Fibroblast of skin of scalp (primary cell): ENCODE data around the gene GPHN.
"Not testable (repeated sequence)": the region's sequence is repeated elsewhere in the genome, so short reads cannot be mapped to it uniquely, and the experiment has no call there.

Experiments
- DNase-seq: peaks from one replicate; pipeline ENCODE4 v3.0.0-alpha.2; 2013

The GPHN gene

DNA sequence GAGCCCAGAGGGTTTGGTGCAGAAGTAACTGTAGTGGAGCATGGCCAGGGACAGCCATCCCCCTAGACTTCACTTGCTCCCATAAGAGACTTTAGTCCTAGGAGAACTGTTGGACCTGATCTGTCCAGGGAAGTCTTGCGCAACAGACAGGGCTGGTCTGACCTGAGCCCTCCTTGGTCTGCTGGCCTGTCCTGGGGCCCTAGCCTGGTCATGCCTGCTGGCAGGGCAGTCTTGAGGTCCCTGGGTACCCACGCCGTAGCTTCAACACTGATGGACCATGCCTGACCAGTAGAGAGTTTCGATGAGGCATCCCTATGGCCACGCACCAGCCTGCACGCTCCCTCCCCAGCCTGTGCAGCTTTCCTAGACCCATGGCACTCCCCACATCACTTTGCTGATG lies 305.7 kb downstream of the GPHN start:
- no peak for DNase-seq

DNA sequence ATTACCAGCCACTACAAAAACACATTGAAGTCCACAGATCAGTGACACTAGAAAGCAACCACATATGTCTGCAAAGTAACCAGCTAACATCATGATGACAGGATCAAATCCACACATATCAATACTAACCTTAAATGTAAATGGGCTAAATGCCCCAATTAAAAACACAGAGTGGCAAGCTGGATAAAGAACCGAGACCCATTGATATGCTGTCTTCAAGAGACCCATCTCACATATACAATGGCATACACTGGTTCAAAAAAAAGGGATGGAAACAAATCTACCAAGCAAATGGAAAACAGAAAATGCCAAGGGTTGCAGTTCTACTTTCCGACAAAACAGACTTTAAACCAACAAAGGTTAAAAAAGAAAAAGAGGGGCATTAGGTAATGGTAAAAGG lies 307.7 kb downstream of the GPHN start:
- no peak for DNase-seq

GRCh38 chr14:66824251-66824650 lies 316.3 kb downstream of the GPHN start:
- DNase-seq: no peak

DNA sequence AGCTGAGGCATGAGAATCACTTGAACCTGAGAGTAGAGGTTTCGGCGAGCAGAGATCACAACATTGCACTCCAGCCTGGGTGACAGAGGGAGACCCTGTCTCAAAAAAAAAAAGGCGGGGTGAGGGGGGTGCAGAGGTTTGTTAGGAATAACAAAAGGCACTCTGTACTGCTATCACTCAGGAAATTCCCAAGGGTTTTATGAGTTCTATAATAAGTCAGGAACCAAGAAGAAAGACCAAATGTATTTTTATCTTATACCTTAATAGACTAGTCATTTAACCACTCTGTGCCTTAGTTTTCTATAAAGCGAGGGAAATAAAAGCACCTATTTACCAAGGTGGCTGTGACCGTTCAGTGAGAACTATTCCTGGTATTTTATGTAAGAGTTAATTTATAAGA lies 319.2 kb downstream of the GPHN start:
- no peak for DNase-seq

GRCh38 chr14:66831173-66831572 lies 323.2 kb downstream of the GPHN start:
- DNase-seq: no peak

DNA sequence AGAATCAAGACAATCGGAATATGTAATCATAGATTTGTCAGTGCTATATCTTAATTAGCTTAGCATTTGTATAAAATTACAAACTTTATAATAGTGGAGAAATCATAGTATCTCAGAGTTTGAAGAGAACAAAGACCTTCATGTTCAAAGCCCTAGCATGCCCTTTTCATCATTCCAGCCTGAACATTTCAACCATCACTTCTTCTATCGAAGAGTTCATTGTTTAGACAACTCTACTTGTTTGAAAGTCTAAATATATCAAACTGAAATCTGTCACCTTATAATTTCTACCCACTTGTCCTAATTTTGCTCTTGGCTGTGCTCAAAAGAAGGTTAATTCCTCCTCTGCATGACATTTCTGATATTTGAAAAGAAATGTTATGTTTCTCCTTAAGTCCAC lies 325.9 kb downstream of the GPHN start:
- no peak for DNase-seq

GRCh38 chr14:66837436-66837835 lies 329.5 kb downstream of the GPHN start:
- DNase-seq: not testable (repeated sequence)

GRCh38 chr14:66842911-66843512 lies 335.1 kb downstream of the GPHN start:
- DNase-seq: no peak

- DNase-seq: no peak
Measured at GRCh38 chr14:66850258-66850888, 342.4 kb downstream of the GPHN start.

- no peak for DNase-seq
Measured at GRCh38 chr14:66853311-66853710, 345.4 kb downstream of the GPHN start.

GRCh38 chr14:66857867-66858266 lies 349.9 kb downstream of the GPHN start:
- no peak for DNase-seq

DNA sequence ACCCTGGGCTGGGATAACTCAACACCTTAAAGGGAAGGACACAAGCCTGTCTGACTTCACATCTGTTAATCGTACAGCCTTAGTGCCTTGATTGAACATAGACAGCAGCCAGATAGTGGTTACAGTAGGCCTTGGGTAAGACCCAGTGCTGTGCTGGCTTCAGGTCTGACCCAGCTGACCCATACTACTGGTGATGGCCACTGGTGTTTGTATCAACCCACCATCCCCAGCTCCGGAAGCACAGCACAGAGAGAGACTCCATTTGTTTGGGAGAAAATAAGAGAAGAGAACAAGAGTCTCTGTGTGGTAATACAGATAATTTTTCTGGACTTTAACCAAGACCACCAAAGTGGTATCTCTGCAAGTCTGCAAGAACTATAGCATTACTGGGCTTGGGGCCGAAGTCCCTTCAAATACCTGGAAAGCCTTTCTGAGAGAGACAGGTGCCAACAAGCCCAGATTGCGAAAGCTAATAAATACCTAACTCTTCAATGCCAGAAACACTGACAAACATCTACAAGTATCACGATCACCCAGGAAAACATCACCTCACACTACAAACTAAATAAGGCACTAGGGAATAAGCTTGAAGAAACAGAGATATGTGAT lies 351.2 kb downstream of the GPHN start:
- no peak for DNase-seq

GRCh38 chr14:66881596-66881995 lies 373.6 kb downstream of the GPHN start:
- no peak for DNase-seq

GRCh38 chr14:66884149-66884548 lies 376.2 kb downstream of the GPHN start:
- DNase-seq: no peak

DNA sequence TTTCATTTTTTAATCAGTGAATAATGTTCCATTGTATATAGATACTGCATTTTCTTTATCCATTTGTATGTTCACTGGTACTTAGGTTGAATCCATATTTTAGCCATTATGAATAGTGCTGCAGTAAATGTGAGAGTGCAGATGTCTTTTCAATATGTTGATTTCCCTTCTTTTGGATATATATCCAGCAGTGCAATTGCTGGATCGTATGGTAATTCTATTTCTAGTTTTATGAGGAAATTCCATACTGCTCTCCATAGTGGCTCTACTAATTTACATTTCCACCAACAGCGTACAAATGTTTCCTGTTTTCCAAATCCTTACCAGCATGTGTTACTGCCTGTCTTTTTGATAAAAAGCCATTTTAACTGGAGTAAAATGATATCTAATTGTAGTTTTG lies 392.8 kb downstream of the GPHN start:
- DNase-seq: no peak

DNA sequence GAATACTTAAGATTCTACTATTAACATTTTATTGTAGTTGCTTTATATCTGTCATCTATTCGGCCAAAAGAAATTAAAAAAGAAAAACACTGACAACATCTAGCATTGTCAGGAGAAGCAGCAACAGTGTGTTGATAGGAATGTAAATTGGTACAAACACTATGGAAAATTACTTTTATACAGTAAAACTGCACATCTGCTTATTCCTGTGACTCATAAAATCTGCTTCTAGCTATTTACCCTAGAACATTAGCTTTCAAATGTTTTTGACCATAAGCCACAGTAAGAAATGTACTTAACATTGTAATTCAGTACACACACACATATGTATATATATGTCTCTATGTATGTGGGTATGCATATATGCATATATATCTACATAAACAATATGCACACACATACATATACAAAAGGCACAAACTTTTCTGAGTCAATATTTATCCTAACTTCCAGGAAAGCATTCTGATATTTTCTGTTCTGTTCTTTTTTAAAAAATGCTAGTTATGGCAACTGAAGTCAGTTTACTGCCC lies 402.4 kb downstream of the GPHN start:
- DNase-seq: no peak

- DNase-seq: no peak
Measured at GRCh38 chr14:66916421-66916820, 408.5 kb downstream of the GPHN start.

DNA sequence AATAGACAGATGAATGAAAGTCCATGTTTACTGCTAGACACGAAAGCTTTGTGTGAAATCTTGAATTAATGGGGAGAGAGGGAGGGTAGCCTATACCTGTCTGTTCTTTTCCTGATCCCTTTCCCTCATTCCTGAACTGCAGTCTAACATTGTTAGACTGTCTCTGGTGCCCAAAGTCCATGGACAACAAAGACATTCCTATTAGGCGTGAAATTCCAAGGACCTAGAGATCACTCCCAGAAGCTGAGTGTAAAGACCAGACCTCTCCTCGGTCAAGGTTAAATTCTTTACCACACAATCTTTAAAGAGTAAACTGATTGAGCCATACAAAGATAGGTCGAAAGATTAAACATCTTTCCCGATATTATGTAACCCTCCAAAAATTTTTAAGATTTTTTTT lies 410.6 kb downstream of the GPHN start:
- no peak for DNase-seq

GRCh38 chr14:66920196-66920595 lies 412.2 kb downstream of the GPHN start:
- peak; percentile 14 for DNase-seq

GRCh38 chr14:66923251-66923650 lies 415.3 kb downstream of the GPHN start:
- DNase-seq: no peak

DNA sequence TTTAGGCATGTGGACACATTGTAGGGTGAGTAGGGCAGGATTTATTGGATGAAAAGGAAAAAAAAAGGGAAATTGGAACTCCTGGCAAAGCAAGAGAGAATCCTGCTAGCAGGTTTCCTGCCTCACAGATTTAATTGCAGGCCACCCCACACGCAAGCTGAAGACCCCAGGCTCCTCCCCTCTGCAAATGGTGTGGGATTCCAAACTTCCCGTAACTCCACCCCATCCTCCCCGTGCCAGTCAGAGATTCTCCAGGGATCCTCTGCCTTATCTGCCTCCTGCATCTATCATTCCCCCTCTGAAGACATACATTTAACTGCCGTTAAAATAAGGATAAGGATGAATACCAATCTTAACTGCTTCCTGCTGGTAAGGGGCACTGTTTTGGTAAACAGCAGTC lies 431.5 kb downstream of the GPHN start:
- DNase-seq: no peak

DNA sequence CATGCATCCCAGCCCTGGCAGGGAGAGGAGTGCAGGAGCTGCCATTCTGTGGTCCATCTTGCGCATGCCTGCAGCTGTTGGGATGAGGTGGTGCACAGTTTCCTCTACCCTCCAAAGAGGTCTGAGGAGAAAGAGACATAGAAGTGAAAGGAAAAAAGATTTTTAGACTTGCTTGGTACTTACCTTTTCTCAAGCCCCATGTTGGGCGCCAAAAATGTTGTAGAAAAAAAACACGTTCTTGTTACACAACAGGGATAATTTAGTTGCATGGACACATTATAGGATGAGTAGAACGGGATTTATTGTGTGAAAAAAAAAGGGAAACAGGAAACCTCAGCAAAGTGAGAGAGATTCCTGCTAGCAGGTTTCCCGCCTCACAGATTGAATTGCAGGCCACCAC lies 436.9 kb downstream of the GPHN start:
- DNase-seq: peak; percentile 55

DNA sequence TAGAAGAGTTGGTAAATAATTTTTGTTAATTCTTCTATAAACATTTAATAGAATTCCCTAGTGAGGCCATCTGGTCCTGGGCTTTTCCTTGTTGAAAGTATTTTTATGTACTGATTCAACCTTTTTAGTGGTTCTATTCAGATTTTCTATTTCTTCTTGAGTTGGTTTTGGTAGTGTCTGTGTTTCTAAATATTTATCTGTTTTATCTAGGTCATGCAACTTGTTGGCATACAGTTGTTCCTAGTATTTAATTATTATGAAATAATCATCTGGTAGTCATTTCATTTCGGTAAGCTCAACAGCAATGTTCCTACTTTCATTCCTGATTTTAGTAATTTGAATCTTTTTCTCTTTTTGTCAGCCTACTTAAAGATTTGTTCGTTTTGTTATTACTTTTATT lies 447.2 kb downstream of the GPHN start:
- no peak for DNase-seq

- DNase-seq: no peak
Measured at GRCh38 chr14:66959437-66960050, 451.6 kb downstream of the GPHN start.
